Stimulated activated naive CD8-positive, alpha-beta T cell treated with anti-CD3 and anti-CD28 coated beads, Interleukin-15, Interleukin-2, amounts not matched to agents 100 ng/mL and 50 ng/mL, for 24 hours (primary cell): Measurements from ENCODE around the gene PYY.
"Not testable (repeated sequence)": the region's sequence is repeated elsewhere in the genome, so short reads cannot be mapped to it uniquely, and the experiment has no call there.

Source experiments
- H3K27ac Mint-ChIP-seq: one replicate; pipeline ENCODE4 v1.8.0; 2021; ENCODE audit warnings: mild to moderate bottlenecking, mixed read lengths
- H3K27me3 Mint-ChIP-seq: one replicate; pipeline ENCODE4 v1.8.0; 2021; ENCODE audit warnings: mixed read lengths
- H3K36me3 Mint-ChIP-seq: one replicate; pipeline ENCODE4 v1.8.0; 2021; ENCODE audit warnings: low read depth, mixed read lengths
- H3K4me1 Mint-ChIP-seq: one replicate; pipeline ENCODE4 v1.8.0; 2021; ENCODE audit warnings: low read depth, mixed read lengths
- H3K4me3 Mint-ChIP-seq: one replicate; pipeline ENCODE4 v1.8.0; 2021; ENCODE audit warnings: mild to moderate bottlenecking, mixed read lengths
- H3K9me3 Mint-ChIP-seq: one replicate; pipeline ENCODE4 v1.8.0; 2021; ENCODE audit warnings: mixed read lengths

PYY gene

GRCh38 chr17:43953746-43954145, at the start of gene PYY:
PYY (minus strand) TSS chr17:43953940; CDS start chr17:43953483, 457 bp downstream.
- Mint-ChIP-seq H3K9me3 (no peaks in the 10 kb centered on the region), H3K27me3 (peaks cover 44% of the 10 kb centered on the region), H3K4me1 (peaks cover 4% of the 10 kb centered on the region), H3K36me3 (no peaks in the 10 kb centered on the region), H3K4me3 (no peak within 1 kb of the TSS), H3K27ac (no peak within 1 kb of the TSS)

- H3K36me3 Mint-ChIP-seq: no peaks in the 10 kb centered on the region
- no peak overlapping the region for H3K4me3 Mint-ChIP-seq
- peaks cover 14% of the 10 kb centered on the region for H3K4me1 Mint-ChIP-seq
- H3K9me3 Mint-ChIP-seq: no peaks in the 10 kb centered on the region
- H3K27me3 Mint-ChIP-seq: peaks cover 24% of the 10 kb centered on the region
- no peak overlapping the region for H3K27ac Mint-ChIP-seq
Observed at GRCh38 chr17:44002141-44002848, 48.6 kb upstream of the PYY start.

- Mint-ChIP-seq H3K27ac (no peak overlapping the region), H3K4me1 (peaks cover 10% of the 10 kb centered on the region), H3K36me3 (no peaks in the 10 kb centered on the region), H3K9me3 (no peaks in the 10 kb centered on the region), H3K4me3 (no peak overlapping the region), H3K27me3 (peaks cover 24% of the 10 kb centered on the region)
Observed at GRCh38 chr17:44001461-44001920, 47.8 kb upstream of the PYY start.

- Mint-ChIP-seq H3K4me1 (peaks cover 5% of the 10 kb centered on the region), H3K36me3 (no peaks in the 10 kb centered on the region), H3K27me3 (peaks cover 22% of the 10 kb centered on the region), H3K27ac (no peak overlapping the region), H3K4me3 (no peak overlapping the region), H3K9me3 (no peaks in the 10 kb centered on the region)
Observed at GRCh38 chr17:44000871-44001460, 47.2 kb upstream of the PYY start.

- Mint-ChIP-seq H3K27ac (no peak overlapping the region), H3K36me3 (no peaks in the 10 kb centered on the region), H3K27me3 (peaks cover 21% of the 10 kb centered on the region), H3K4me3 (no peak overlapping the region), H3K4me1 (peaks cover 2% of the 10 kb centered on the region), H3K9me3 (no peaks in the 10 kb centered on the region)
Observed at GRCh38 chr17:44000141-44000860, 46.6 kb upstream of the PYY start.

- Mint-ChIP-seq H3K27me3 (peaks cover 23% of the 10 kb centered on the region), H3K27ac (no peak overlapping the region), H3K4me1 (peaks cover 6% of the 10 kb centered on the region), H3K9me3 (no peaks in the 10 kb centered on the region), H3K36me3 (no peaks in the 10 kb centered on the region), H3K4me3 (no peak overlapping the region)
Observed at GRCh38 chr17:43999024-43999423, 45.3 kb upstream of the PYY start.

- Mint-ChIP-seq H3K4me1 (peaks cover 6% of the 10 kb centered on the region), H3K36me3 (no peaks in the 10 kb centered on the region), H3K4me3 (no peak overlapping the region), H3K27me3 (peaks cover 25% of the 10 kb centered on the region), H3K9me3 (no peaks in the 10 kb centered on the region), H3K27ac (no peak overlapping the region)
Observed at GRCh38 chr17:43998552-43998951, 44.8 kb upstream of the PYY start.

- H3K4me1 Mint-ChIP-seq, H3K4me3 Mint-ChIP-seq, H3K36me3 Mint-ChIP-seq, H3K9me3 Mint-ChIP-seq, H3K27ac Mint-ChIP-seq: not testable (repeated sequence)
- peaks cover 25% of the 10 kb centered on the region for H3K27me3 Mint-ChIP-seq
Observed at GRCh38 chr17:43997180-43997579, 43.4 kb upstream of the PYY start.

GRCh38 chr17:43995150-43995471, 41.4 kb upstream of the PYY start:
- Mint-ChIP-seq H3K4me1 (peaks cover 6% of the 10 kb centered on the region), H3K4me3 (no peak overlapping the region), H3K27me3 (peaks cover 20% of the 10 kb centered on the region), H3K27ac (no peak overlapping the region), H3K9me3 (no peaks in the 10 kb centered on the region), H3K36me3 (no peaks in the 10 kb centered on the region)

GRCh38 chr17:43994272-43995149, 40.8 kb upstream of the PYY start:
- H3K4me3 Mint-ChIP-seq: no peak overlapping the region
- no peaks in the 10 kb centered on the region for H3K36me3 Mint-ChIP-seq
- H3K4me1 Mint-ChIP-seq: peaks cover 6% of the 10 kb centered on the region
- H3K27me3 Mint-ChIP-seq: peaks cover 20% of the 10 kb centered on the region
- no peak overlapping the region for H3K27ac Mint-ChIP-seq
- no peaks in the 10 kb centered on the region for H3K9me3 Mint-ChIP-seq

- Mint-ChIP-seq H3K4me1 (peaks cover 6% of the 10 kb centered on the region), H3K27me3 (peaks cover 18% of the 10 kb centered on the region), H3K9me3 (no peaks in the 10 kb centered on the region), H3K36me3 (no peaks in the 10 kb centered on the region), H3K27ac (no peak overlapping the region), H3K4me3 (no peak overlapping the region)
Observed at GRCh38 chr17:43992641-43993040, 38.9 kb upstream of the PYY start.

- Mint-ChIP-seq H3K36me3 (no peaks in the 10 kb centered on the region), H3K4me3 (no peak overlapping the region), H3K27me3 (peaks cover 25% of the 10 kb centered on the region), H3K27ac (no peak overlapping the region), H3K9me3 (no peaks in the 10 kb centered on the region), H3K4me1 (no peaks in the 10 kb centered on the region)
Observed at GRCh38 chr17:43988301-43988700, 34.6 kb upstream of the PYY start.

- H3K4me3 Mint-ChIP-seq: no peak overlapping the region
- H3K4me1 Mint-ChIP-seq: no peaks in the 10 kb centered on the region
- H3K9me3 Mint-ChIP-seq: no peaks in the 10 kb centered on the region
- H3K36me3 Mint-ChIP-seq: no peaks in the 10 kb centered on the region
- H3K27me3 Mint-ChIP-seq: peaks cover 33% of the 10 kb centered on the region
- H3K27ac Mint-ChIP-seq: no peak overlapping the region
Observed at GRCh38 chr17:43987131-43988021, 33.6 kb upstream of the PYY start.
